GM21786 (cell line): ENCODE results near the gene MAPK10.
"Not testable (repeated sequence)": the region's sequence is repeated elsewhere in the genome, so short reads cannot be mapped to it uniquely, and the experiment has no call there.

ENCODE experiments used
- ATAC-seq: cut with Tn5 transposase; IDR thresholded peaks from one replicate; pipeline ENCODE4 v1.9.1; 2021; ENCODE audit not compliant: unreplicated experiment

The MAPK10 gene

DNA sequence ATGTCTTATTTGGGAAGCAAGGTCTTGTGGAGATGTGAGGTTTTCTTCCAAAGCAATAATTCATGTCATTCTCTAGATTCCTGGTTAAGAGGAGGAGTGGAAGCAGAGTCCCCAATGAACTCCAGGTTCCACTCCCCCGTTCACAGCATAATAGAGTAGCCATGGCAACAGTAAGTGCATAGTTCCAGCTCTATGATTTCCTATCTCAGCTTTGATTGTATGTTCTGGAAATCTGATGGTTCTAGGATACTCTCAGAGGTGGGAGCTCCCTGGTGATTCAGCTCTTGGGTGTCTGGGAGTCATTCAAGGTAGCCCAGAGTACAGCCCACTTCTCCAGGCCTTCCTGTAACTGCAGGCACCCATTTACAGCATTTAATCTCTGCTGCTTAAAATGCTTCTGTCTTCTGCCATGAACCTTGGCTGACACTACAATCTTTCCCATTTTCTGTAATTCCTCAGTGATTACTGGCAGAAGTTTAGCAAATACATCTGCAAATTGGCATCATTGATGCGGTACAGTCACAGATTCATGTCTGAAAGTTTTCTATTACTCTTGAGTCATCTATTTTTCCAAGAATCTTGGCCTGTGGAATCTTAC lies 242.0 kb downstream of the MAPK10 start:
- no peak for ATAC-seq

DNA sequence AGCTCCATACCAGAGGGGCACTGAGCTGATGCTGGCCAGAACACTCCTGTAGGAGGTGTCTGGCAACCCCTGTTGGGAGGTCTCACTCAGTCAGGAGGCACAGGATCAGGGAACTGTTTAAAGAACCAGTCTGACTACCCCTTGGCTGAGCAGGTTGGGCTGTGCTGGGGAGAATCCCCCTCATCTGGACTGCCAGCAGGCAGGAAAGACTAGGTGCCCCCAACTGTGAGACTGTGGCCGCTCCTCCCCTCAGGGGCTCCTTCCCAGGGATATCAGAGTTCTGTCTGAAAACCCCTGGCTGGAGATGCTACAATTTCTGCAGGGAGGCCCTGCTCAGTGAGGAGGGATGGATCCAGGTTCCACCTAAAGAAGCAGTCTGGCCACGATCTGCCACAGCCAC lies 245.3 kb downstream of the MAPK10 start:
- no peak for ATAC-seq

- ATAC-seq: no peak
Observed at GRCh38 chr4:86108834-86109233, 251.0 kb downstream of the MAPK10 start.

DNA sequence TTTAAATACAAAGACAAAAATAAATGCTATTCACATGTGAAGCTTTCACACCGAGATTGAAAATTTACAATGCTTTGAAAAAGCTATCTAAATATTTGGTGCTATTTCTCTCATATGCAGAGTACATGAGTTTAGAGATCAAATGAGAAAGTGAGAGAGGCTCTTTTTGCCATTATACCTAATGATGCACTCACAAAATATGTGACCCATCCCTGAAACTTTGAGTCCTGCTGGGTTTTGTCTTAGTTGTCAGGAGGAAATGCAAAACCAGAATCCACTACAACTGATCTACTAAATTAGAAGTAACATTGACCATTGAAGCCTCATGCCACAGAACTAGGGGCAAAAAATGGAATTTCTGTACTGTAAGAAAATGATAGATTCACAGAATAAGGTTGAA lies 251.7 kb downstream of the MAPK10 start:
- ATAC-seq: no peak

GRCh38 chr4:86107112-86107511 lies 252.7 kb downstream of the MAPK10 start:
- no peak for ATAC-seq

DNA sequence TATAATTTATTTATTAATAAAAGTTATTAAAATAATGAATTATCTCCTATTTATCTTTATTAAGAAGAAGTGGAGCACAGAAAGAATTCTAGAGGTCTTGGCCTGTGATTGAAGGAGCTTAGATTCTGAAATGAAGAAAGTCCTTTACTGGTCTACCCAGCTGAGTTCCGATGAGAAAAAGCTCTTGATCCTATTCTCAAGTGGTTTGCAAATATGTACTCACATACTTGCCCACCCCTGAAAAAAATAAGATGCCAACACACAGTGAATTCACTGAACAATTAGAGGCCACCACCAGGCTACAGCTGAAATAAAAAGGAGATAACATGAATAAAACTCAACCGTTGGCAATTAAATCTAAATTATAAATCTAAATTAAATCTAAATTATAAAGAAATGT lies 253.4 kb downstream of the MAPK10 start:
- ATAC-seq: no peak

- no peak for ATAC-seq
Observed at GRCh38 chr4:86101841-86102240, 258.0 kb downstream of the MAPK10 start.

DNA sequence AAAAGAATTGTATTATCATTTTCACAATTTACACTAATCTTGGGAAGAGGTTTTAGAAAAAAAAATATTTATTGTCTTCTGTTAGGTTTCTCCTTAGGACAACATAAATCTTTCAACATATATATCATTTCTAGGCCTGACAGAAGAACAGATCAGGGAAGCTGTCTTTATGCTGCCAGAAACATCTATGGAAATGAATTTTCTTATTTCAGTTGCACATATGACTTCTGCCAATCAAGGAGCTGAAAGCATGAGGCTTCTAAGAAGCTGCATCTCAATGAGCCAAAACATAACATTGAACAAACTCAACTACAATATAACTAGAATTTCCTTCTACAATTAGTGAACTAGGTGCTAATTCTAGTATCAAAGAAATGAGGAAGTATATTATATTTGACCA lies 258.4 kb downstream of the MAPK10 start:
- no peak for ATAC-seq

GRCh38 chr4:86100539-86101215 lies 259.2 kb downstream of the MAPK10 start:
- ATAC-seq: no peak

- no peak for ATAC-seq
Observed at GRCh38 chr4:86099348-86099747, 260.5 kb downstream of the MAPK10 start.

DNA sequence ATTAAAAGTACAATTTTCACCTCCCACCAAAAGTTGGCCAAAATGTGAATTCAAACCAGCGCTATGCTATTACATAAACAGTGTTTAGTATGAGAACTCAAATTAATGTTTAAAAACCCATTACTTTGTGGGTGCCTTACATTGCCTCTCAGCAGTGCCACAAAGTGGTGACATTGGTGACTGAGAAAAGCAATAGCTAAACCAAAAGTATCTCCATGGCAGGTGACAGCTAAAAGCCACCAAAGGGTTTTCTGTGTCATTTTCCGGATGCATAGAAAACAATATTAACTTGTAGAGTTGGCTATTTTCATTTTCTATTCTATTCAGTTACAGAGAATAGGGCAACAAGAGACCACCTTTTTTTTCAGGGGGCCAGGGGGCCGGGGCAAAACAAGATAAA lies 261.2 kb downstream of the MAPK10 start:
- ATAC-seq: no peak

- no peak for ATAC-seq
Observed at GRCh38 chr4:86096373-86096772, 263.5 kb downstream of the MAPK10 start.

DNA sequence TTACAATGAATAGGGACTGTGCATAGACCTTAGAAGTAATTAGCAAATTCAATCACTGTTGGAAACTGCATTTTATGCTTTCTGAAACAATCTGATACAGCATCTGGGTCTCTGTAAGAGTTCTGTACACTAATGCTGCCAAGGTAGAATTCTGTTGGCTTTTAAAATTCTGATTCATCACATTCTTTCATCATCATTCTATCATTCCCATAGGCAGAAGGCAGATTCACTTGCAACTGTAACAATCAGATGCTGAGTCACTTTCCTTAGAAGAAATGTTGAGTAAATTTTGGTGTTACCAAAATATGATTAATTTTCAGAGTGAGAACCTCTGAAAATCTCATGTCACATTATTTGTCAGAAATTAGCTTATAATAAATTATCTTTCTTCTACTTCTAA lies 267.2 kb downstream of the MAPK10 start:
- ATAC-seq: no peak

GRCh38 chr4:86091201-86091600 lies 268.7 kb downstream of the MAPK10 start:
- ATAC-seq: no peak

DNA sequence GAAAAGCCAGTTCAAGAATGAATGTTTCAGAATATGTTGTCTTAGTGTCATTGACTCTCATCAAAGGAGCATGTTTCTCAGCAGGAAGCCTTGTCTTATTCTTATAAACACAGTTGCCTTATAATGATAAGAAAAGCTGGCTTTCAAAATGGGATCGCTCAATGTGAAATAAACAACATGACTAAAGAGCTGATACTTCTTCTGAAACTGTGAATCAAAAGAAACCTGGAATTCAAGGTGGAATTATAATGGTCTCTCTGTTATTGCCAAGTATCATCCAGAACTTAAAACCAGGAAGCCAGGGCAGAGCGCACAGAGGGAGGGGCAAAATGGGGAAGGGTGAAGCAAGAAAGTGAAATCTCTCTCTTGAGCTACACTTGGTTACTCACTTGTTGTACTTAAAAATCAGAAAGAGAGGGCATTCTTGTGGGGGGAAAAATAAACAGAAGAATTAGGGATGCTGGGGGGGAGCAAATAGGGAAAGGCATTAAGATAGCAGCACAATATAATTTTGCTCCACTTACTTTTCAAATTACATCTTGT lies 270.0 kb downstream of the MAPK10 start:
- ATAC-seq: no peak

DNA sequence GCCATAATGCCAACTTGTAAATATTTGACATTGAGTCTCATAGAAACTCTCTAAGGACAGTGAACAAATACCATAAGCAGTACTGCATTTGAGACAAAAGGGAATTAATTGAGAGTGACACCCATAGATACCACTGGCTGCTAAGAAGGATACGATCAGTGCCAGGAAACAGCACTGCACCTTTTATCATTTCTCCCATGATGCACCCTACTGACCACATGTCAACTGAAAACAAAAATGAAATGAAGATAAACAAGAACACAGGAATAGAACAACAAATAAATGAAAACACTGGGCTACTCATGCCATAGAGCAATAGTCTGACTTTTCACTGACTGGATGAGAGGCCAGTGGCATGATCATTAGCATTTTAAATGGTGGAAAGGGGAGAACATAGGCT lies 270.8 kb downstream of the MAPK10 start:
- ATAC-seq: no peak

GRCh38 chr4:86075796-86076195 lies 284.1 kb downstream of the MAPK10 start:
- ATAC-seq: not testable (repeated sequence)

DNA sequence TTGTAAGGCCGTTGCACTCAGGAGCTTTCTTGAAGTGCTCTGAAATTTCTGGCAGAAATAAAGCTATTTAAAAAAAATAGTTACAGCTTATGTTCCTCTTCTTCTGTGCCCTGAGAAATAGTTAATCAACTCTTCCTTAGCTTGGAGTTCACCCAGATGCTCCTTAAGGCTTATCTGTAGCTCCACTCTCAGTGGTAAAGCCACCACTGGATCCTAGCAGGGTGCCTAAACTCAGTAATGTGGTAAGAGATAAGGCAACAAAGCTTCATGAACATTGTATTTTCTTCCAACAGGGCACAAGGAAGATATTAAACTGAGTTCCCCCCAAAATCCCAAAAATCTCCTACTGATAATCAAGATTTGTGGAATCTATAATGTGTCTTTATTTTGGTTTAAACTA lies 299.5 kb downstream of the MAPK10 start:
- no peak for ATAC-seq

GRCh38 chr4:86058621-86059020 lies 301.2 kb downstream of the MAPK10 start:
- no peak for ATAC-seq

DNA sequence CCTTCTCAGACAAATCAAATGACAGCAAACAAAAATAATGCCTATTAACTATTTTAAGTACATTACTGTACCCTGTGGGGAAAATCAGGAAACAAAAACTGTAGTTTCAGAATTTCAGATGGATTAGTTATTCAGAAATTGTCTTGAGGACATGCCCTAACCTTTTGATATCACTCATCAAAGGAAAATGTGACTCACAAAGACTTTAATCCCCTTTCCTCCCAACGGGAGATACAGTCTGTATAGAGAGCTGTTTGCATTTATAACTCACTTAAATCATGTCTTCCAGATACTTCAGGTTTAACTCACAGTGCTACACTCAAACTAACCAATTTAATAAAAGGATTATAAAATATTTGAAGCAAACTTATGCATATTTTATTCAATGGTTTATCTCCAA lies 304.0 kb downstream of the MAPK10 start:
- no peak for ATAC-seq

DNA sequence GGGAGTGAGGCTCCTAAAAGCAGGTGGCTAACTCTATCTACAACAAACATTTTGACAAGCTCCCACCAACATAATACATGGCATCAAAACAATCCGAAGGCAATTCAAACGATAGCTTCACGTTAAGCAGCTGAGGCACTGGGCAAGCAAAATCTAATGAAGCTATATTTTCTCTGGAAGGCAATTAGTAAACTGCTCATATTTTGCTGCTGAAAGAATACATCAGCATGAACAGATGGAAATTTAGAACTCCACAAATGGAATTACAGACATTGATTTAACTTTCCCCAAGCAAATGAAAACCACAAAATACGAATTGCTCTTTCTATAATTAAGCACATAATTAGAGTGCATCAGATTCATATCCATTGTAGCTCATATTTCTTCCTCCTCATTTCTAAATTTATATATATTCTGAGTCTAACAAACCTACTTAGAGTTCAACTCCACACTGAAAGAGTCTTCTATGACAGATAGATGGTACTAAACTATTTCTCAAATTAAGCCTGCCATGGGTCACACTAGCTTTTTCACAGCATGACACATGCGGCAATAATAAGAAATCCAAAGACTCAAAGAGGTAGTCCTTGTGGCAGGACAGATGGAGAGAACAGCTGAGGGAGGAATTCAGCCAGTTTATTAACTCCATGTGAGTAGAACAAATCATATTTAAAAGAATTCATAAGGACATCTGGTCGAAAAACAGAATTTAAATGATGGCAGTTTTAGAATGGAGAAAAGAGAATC lies 305.4 kb downstream of the MAPK10 start:
- ATAC-seq: no peak

GRCh38 chr4:86050496-86050895 lies 309.4 kb downstream of the MAPK10 start:
- no peak for ATAC-seq
